ENCODE measurements around the gene GFI1B. TPM values are rescaled to one million over a fixed set of nuclear protein-coding genes. Genes with fewer than 3 reads are reported as not detected.
"Not testable (repeated sequence)": the region's sequence is repeated elsewhere in the genome, so short reads cannot be mapped to it uniquely, and the experiment has no call there.

Gene GFI1B
- total and polyA plus RNA-seq, 2 donors, result 0.34 to 0.61 TPM

GRCh38 chr9:132961002-132961401, 17.5 kb upstream of the GFI1B start:
- no peaks in the 10 kb centered on the region for H3K4me1 ChIP-seq (ENCODE audit: control insufficient read depth in 2 of 2, insufficient read depth in 2 of 2, low read length in 2 of 2)
- no peaks in the 10 kb centered on the region for H3K27me3 ChIP-seq (ENCODE audit: control insufficient read depth in 2 of 2, insufficient read depth in 1 of 2, low read length in 1 of 2)
- H3K27ac ChIP-seq (ENCODE audit: low read depth in 1 of 2, low read length in 1 of 2), result no peak overlapping the region
- DNase-seq (ENCODE audit: low read depth in 6 of 9, low spot score in 9 of 9), result no peak
- 95% methylated on average over 6 of the region's 6 CpGs for WGBS
- H3K4me3 ChIP-seq (ENCODE audit: low read length in 2 of 2), result no peak overlapping the region
- H3K36me3 ChIP-seq (ENCODE audit: control insufficient read depth in 2 of 2, insufficient read depth in 2 of 2, low read length in 1 of 2), result no peaks in the 10 kb centered on the region
- no peaks in the 10 kb centered on the region for H3K9me3 ChIP-seq (ENCODE audit: control insufficient read depth in 2 of 2, insufficient read depth in 1 of 2, low read length in 1 of 2)

- no peaks in the 10 kb centered on the region for H3K9me3 ChIP-seq (ENCODE audit: control insufficient read depth in 2 of 2, insufficient read depth in 1 of 2, low read length in 1 of 2)
- H3K4me3 ChIP-seq (ENCODE audit: low read length in 2 of 2), result no peak overlapping the region
- DNase-seq (ENCODE audit: low read depth in 6 of 9, low spot score in 9 of 9), result no peak
- 98% methylated on average over 9 of the region's 9 CpGs for WGBS
- H3K27me3 ChIP-seq (ENCODE audit: control insufficient read depth in 2 of 2, insufficient read depth in 1 of 2, low read length in 1 of 2), result no peaks in the 10 kb centered on the region
- no peaks in the 10 kb centered on the region for H3K4me1 ChIP-seq (ENCODE audit: control insufficient read depth in 2 of 2, insufficient read depth in 2 of 2, low read length in 2 of 2)
- no peaks in the 10 kb centered on the region for H3K36me3 ChIP-seq (ENCODE audit: control insufficient read depth in 2 of 2, insufficient read depth in 2 of 2, low read length in 1 of 2)
- no peak overlapping the region for H3K27ac ChIP-seq (ENCODE audit: low read depth in 1 of 2, low read length in 1 of 2)
Observed at GRCh38 chr9:132965478-132965877, 13.0 kb upstream of the GFI1B start.

GRCh38 chr9:132967908-132968307, 10.6 kb upstream of the GFI1B start:
- H3K36me3 ChIP-seq (ENCODE audit: control insufficient read depth in 2 of 2, insufficient read depth in 2 of 2, low read length in 1 of 2); H3K4me1 ChIP-seq (ENCODE audit: control insufficient read depth in 2 of 2, insufficient read depth in 2 of 2, low read length in 2 of 2); H3K9me3 ChIP-seq (ENCODE audit: control insufficient read depth in 2 of 2, insufficient read depth in 1 of 2, low read length in 1 of 2); H3K27me3 ChIP-seq (ENCODE audit: control insufficient read depth in 2 of 2, insufficient read depth in 1 of 2, low read length in 1 of 2); DNase-seq (ENCODE audit: low read depth in 6 of 9, low spot score in 9 of 9); H3K27ac ChIP-seq (ENCODE audit: low read depth in 1 of 2, low read length in 1 of 2); H3K4me3 ChIP-seq (ENCODE audit: low read length in 2 of 2): not testable (repeated sequence)
- 99% methylated on average over 3 of the region's 3 CpGs for WGBS

- Histone ChIP-seq H3K36me3 (ENCODE audit: control insufficient read depth in 2 of 2, insufficient read depth in 2 of 2, low read length in 1 of 2) (no peaks in the 10 kb centered on the region), H3K4me1 (ENCODE audit: control insufficient read depth in 2 of 2, insufficient read depth in 2 of 2, low read length in 2 of 2) (peaks cover 0 to 3% of the 10 kb centered on the region in 2 donors), H3K9me3 (ENCODE audit: control insufficient read depth in 2 of 2, insufficient read depth in 1 of 2, low read length in 1 of 2) (no peaks in the 10 kb centered on the region), H3K4me3 (ENCODE audit: low read length in 2 of 2) (no peak overlapping the region), H3K27ac (ENCODE audit: low read depth in 1 of 2, low read length in 1 of 2) (no peak overlapping the region), H3K27me3 (ENCODE audit: control insufficient read depth in 2 of 2, insufficient read depth in 1 of 2, low read length in 1 of 2) (peaks cover 2% of the 10 kb centered on the region in 2 donors)
- no peak for DNase-seq (ENCODE audit: low read depth in 6 of 9, low spot score in 9 of 9)
- 93% methylated on average over 7 of the region's 7 CpGs for WGBS
Observed at GRCh38 chr9:132969783-132970182, 8.7 kb upstream of the GFI1B start.

GRCh38 chr9:132970324-132971062, 8.0 kb upstream of the GFI1B start:
- H3K27me3 ChIP-seq (ENCODE audit: control insufficient read depth in 2 of 2, insufficient read depth in 1 of 2, low read length in 1 of 2), result peaks cover 2% of the 10 kb centered on the region in 2 donors
- no peak overlapping the region for H3K4me3 ChIP-seq (ENCODE audit: low read length in 2 of 2)
- 95% methylated on average over 16 of the region's 16 CpGs for WGBS
- DNase-seq (ENCODE audit: low read depth in 6 of 9, low spot score in 9 of 9), result no peak
- no peaks in the 10 kb centered on the region for H3K36me3 ChIP-seq (ENCODE audit: control insufficient read depth in 2 of 2, insufficient read depth in 2 of 2, low read length in 1 of 2)
- no peaks in the 10 kb centered on the region for H3K9me3 ChIP-seq (ENCODE audit: control insufficient read depth in 2 of 2, insufficient read depth in 1 of 2, low read length in 1 of 2)
- no peak overlapping the region for H3K27ac ChIP-seq (ENCODE audit: low read depth in 1 of 2, low read length in 1 of 2)
- peaks cover 0 to 3% of the 10 kb centered on the region in 2 donors for H3K4me1 ChIP-seq (ENCODE audit: control insufficient read depth in 2 of 2, insufficient read depth in 2 of 2, low read length in 2 of 2)

- peaks cover 2 to 17% of the 10 kb centered on the region in 2 donors for H3K27me3 ChIP-seq (ENCODE audit: control insufficient read depth in 2 of 2, insufficient read depth in 1 of 2, low read length in 1 of 2)
- no peak for DNase-seq (ENCODE audit: low read depth in 6 of 9, low spot score in 9 of 9)
- WGBS, result 92% methylated on average over 18 of the region's 18 CpGs
Observed at GRCh38 chr9:132973166-132973565, 5.3 kb upstream of the GFI1B start.

GRCh38 chr9:132973713-132974112, 4.8 kb upstream of the GFI1B start:
- peaks cover 7 to 23% of the 10 kb centered on the region in 2 donors for H3K27me3 ChIP-seq (ENCODE audit: control insufficient read depth in 2 of 2, insufficient read depth in 1 of 2, low read length in 1 of 2)
- 98% methylated on average over 5 of the region's 5 CpGs for WGBS
- no peak overlapping the region for H3K4me3 ChIP-seq (ENCODE audit: low read length in 2 of 2)
- H3K4me1 ChIP-seq (ENCODE audit: control insufficient read depth in 2 of 2, insufficient read depth in 2 of 2, low read length in 2 of 2), result peaks cover 0 to 7% of the 10 kb centered on the region in 2 donors
- no peak for DNase-seq (ENCODE audit: low read depth in 6 of 9, low spot score in 9 of 9)
- peaks cover 0 to 3% of the 10 kb centered on the region in 2 donors for H3K9me3 ChIP-seq (ENCODE audit: control insufficient read depth in 2 of 2, insufficient read depth in 1 of 2, low read length in 1 of 2)
- no peaks in the 10 kb centered on the region for H3K36me3 ChIP-seq (ENCODE audit: control insufficient read depth in 2 of 2, insufficient read depth in 2 of 2, low read length in 1 of 2)
- H3K27ac ChIP-seq (ENCODE audit: low read depth in 1 of 2, low read length in 1 of 2), result no peak overlapping the region

More at GRCh38 chr9:132973166-132973565, 5.3 kb upstream of the GFI1B start:
- Histone ChIP-seq H3K9me3 (ENCODE audit: control insufficient read depth in 2 of 2, insufficient read depth in 1 of 2, low read length in 1 of 2) (peaks cover 0 to 3% of the 10 kb centered on the region in 2 donors), H3K27ac (ENCODE audit: low read depth in 1 of 2, low read length in 1 of 2) (no peak overlapping the region), H3K4me1 (ENCODE audit: control insufficient read depth in 2 of 2, insufficient read depth in 2 of 2, low read length in 2 of 2) (peaks cover 0 to 7% of the 10 kb centered on the region in 2 donors), H3K4me3 (ENCODE audit: low read length in 2 of 2) (no peak overlapping the region), H3K36me3 (ENCODE audit: control insufficient read depth in 2 of 2, insufficient read depth in 2 of 2, low read length in 1 of 2) (no peaks in the 10 kb centered on the region)

- Histone ChIP-seq H3K4me3 (ENCODE audit: low read length in 2 of 2) (no peak overlapping the region), H3K9me3 (ENCODE audit: control insufficient read depth in 2 of 2, insufficient read depth in 1 of 2, low read length in 1 of 2) (peaks cover 0 to 3% of the 10 kb centered on the region in 2 donors), H3K27ac (ENCODE audit: low read depth in 1 of 2, low read length in 1 of 2) (no peak overlapping the region), H3K27me3 (ENCODE audit: control insufficient read depth in 2 of 2, insufficient read depth in 1 of 2, low read length in 1 of 2) (peaks cover 18 to 39% of the 10 kb centered on the region in 2 donors), H3K4me1 (ENCODE audit: control insufficient read depth in 2 of 2, insufficient read depth in 2 of 2, low read length in 2 of 2) (peaks cover 0 to 7% of the 10 kb centered on the region in 2 donors), H3K36me3 (ENCODE audit: control insufficient read depth in 2 of 2, insufficient read depth in 2 of 2, low read length in 1 of 2) (no peaks in the 10 kb centered on the region)
- 91% methylated on average over 6 of the region's 6 CpGs for WGBS
- DNase-seq (ENCODE audit: low read depth in 6 of 9, low spot score in 9 of 9), result no peak
Observed at GRCh38 chr9:132975961-132976360, 2.5 kb upstream of the GFI1B start.

- Histone ChIP-seq H3K4me3 (ENCODE audit: low read length in 2 of 2) (no peak overlapping the region), H3K27me3 (ENCODE audit: control insufficient read depth in 2 of 2, insufficient read depth in 1 of 2, low read length in 1 of 2) (peaks cover 16 to 40% of the 10 kb centered on the region in 2 donors), H3K4me1 (ENCODE audit: control insufficient read depth in 2 of 2, insufficient read depth in 2 of 2, low read length in 2 of 2) (peaks cover 0 to 7% of the 10 kb centered on the region in 2 donors), H3K27ac (ENCODE audit: low read depth in 1 of 2, low read length in 1 of 2) (no peak overlapping the region), H3K36me3 (ENCODE audit: control insufficient read depth in 2 of 2, insufficient read depth in 2 of 2, low read length in 1 of 2) (no peaks in the 10 kb centered on the region), H3K9me3 (ENCODE audit: control insufficient read depth in 2 of 2, insufficient read depth in 1 of 2, low read length in 1 of 2) (peaks cover 0 to 3% of the 10 kb centered on the region in 2 donors)
- no peak for DNase-seq (ENCODE audit: low read depth in 6 of 9, low spot score in 9 of 9)
- WGBS, result 93% methylated on average over 3 of the region's 3 CpGs
Observed at GRCh38 chr9:132976571-132976970, 1.9 kb upstream of the GFI1B start.
